G401 (cell line): Measurements from ENCODE around the gene KRCC1. TPM values are rescaled to one million over a fixed set of nuclear protein-coding genes. Genes with fewer than 3 reads are reported as not detected.
"Not testable (repeated sequence)": the region's sequence is repeated elsewhere in the genome, so short reads cannot be mapped to it uniquely, and the experiment has no call there.

Experiments
- DNase-seq: peaks from one replicate; pipeline ENCODE4 v3.0.0-alpha.2; 2015; ENCODE audit warnings: low spot score
- in situ Hi-C: cut with HindIII; loops from 2 replicates; pipeline ENCODE4 v1.10.0; 2016; ENCODE audit warnings: low sequenced_read_pairs, mixed read lengths
- total RNA-seq: library from RNA; depleted of rRNA; stranded (reverse); fragments of >200 nt; shearing (Covaris generic); gene quantifications from 2 replicates; pipeline ENCODE4 v1.2.3, GENCODE V29; 2014; rRNA removed

The KRCC1 gene
- total RNA-seq, 1 experiment from 2014 or later = 19.6 TPM

- in situ Hi-C loops = no loop called here
Measured at GRCh38 chr2:88016086-88016959, 39.3 kb downstream of the KRCC1 start, which contains the start of gene RNU2-63P. Gene RNU2-63P (minus strand): TSS chr2:88016547.

GRCh38 chr2:88011011-88011410, 44.6 kb downstream of the KRCC1 start:
- no peak for DNase-seq
- in situ Hi-C loops = no loop called here

More at GRCh38 chr2:88016086-88016959, 39.3 kb downstream of the KRCC1 start, which contains the start of gene RNU2-63P:
- DNase-seq = peak; percentile 81

DNA sequence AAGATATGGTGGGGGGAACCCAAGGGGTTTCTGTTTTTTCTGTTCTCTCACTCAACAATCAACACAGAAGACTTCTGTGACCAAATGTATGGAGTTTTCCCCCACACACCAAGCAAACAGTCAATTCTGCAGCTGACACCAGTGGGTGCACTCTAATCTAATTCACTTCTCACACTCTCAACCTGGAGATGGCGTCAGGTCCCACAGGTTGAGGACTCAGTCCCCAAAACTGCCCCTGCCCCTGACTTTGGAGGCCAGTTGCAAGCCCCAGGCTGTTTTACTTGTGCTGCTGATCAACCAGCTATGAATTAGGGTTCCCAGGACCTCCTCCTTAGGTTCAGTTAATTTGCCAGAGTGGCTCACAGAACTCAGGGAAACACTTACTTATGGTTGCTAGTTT, 45.4 kb downstream of the KRCC1 start:
- no peak for DNase-seq
- in situ Hi-C loops = no loop called here

DNA sequence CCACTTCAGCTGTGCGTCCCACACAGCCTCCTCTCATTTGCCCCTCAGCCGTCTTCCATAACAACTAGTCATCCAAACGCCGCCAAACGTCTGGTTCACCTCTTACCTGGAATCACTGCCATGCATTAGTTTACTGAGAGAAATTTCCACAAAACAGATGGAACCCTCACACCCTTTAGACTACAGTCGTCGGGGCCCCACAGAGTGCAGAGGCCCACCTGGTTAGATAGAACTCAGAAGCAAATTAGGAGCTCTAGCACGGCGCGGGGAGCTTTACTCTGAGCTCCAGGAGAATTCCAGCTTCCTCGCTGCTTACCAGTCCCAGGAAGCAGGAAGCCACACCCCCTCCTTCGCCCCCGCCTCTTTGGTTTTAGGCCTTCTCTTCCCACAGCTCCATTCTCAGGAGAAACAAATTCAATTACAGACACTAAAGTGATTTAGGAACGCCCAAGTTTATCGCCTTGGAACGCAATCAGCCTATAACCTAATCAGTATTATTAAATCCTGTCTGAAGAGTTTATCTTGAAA, 48.6 kb downstream of the KRCC1 start:
- no peak for DNase-seq

DNA sequence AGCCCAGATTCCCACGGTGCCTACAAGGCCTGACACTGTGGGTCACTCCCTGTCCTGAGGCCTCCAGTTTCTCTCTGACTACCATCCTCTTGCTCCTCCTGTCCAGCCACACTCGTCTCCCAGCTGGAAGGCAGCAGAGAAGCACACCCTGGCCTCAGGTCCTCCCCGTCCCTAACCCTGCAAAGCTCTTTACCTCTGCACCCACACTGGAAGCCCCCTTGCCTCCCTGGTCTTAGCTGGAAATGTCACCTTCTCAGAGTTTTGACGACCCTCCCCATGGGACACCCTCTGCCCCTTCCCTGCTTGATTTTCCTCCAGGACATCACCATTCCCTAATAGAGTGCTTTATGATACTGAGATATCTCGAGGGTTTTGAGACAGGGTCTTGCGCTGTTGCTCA, 49.8 kb downstream of the KRCC1 start:
- in situ Hi-C loops = no loop called here

More for the DNA sequence above, 48.6 kb downstream of the KRCC1 start:
- in situ Hi-C loops = no loop called here

DNA sequence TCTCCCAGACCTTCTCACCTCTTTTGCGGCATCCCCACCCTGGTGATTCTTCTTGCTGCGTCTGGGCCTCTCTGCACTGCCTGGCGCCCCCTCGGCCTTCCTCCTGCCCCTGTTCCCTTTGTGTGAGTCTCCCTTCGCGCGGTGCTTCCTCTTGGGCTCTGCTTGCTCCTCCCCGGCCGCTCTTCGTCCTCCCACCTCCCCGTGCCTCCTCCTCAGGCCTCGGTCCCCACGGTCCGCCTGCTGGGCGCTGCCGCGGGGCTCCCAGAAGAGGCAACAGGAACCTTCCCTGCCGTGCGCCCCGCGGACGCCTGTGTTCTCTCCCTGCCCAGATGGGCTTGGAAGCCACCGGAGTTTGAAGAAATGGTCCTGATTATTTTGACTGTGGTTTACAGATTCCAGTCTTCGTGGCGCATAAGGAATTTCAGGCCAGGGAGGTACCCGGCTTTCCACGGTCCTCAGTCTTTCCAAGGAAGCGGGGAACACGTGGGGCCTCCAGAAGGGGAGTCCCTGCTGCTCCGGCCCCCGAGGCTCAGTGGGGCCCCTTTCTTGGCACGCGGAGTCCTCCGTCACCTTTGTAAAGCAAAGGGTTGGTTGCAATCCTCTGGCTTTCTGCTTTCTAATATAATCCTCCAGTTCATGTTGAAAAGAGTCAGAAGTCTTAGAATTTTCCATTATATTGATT, 52.4 kb downstream of the KRCC1 start:
- in situ Hi-C loops = no loop called here
- no peak for DNase-seq

More for the DNA sequence above, 49.8 kb downstream of the KRCC1 start:
- no peak for DNase-seq

- in situ Hi-C loops = no loop called here
- DNase-seq = no peak
Measured at GRCh38 chr2:88002359-88002707, 53.2 kb downstream of the KRCC1 start.

GRCh38 chr2:88000474-88000873, 55.1 kb downstream of the KRCC1 start:
- DNase-seq, in situ Hi-C loops: not testable (repeated sequence)

DNA sequence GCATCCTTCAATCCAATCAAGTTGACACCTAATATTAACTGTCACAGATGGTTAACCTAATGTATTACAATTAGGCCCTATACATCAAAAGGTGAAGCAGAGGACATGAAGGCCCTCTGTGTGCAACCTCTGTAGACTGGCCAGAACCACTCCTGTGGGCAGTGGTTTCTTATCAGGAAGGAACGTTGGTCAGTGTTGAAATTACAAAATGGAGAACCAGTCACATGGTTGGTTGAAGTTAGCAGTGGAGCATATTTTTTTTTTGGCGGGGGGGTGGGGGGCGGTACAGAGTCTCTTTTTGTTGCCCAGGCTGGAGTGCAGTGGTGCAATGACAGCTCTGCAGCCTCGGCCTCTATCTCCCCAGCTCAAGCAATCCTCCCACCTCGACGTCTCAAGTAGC, 59.0 kb downstream of the KRCC1 start:
- in situ Hi-C loops = no loop called here
- no peak for DNase-seq

DNA sequence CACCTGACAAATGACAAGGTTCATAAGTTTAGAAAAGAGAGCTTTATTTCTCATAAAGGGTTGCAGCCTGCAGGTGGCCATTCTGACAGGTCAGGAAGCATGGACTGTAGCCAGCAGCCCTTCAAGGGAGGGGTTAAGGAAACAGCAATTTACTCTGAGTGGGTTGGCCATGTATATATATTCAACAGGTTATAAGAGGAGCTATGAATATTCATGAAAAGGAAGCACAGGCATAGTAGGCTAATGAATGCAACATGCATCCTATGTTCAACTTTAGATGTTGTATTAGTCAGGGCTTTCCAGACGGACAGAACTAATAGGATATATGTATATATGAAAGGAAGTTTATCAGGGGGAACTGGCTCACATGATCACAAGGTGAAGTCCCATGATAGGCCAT, 59.8 kb downstream of the KRCC1 start:
- in situ Hi-C loops = no loop called here
- no peak for DNase-seq

GRCh38 chr2:87994304-87994850, 61.2 kb downstream of the KRCC1 start:
- in situ Hi-C loops = not testable (repeated sequence)

DNA sequence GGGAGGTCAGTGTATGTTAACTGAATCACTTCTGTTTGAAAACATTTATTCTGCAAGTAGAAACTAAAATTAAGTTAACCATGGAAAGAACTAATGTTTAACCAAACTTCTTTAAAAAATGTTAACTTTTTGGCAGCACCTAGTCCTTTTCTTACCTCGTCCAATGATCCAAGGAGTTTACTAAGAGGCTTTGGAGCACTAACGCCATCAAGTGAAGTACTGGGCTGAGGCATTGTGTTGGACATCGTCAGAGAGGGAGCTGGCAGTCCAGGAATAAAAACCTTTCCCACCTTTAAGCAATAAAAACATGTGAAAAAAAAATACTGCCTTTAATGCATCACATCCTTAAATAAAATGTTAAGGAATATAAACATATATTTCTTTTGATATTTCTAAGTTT, 63.0 kb downstream of the KRCC1 start:
- in situ Hi-C loops = not testable (repeated sequence)

More at GRCh38 chr2:87994304-87994850, 61.2 kb downstream of the KRCC1 start:
- not testable (repeated sequence) for DNase-seq

GRCh38 chr2:87987473-87987872, 68.1 kb downstream of the KRCC1 start:
- DNase-seq, in situ Hi-C loops: not testable (repeated sequence)

More for the DNA sequence above, 63.0 kb downstream of the KRCC1 start:
- DNase-seq = not testable (repeated sequence)

DNA sequence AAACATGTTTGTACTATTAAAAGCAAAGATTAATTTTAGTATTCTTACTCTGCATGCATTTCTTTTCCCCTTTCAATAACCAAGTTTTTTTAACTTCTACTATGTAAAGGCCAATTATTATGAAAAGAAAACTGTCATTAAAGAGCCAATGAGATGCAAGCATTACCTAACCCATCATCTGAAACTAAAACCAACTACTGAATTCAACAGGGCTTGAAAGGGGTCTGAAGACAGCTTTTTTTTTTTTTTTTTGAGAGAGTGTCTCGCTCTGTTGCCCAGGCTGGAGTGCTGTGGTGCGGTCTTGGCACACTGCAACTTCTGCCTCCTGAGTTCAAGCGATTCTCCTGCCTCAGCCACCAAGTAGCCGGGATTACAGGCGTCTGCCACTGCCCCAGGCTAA, 69.7 kb downstream of the KRCC1 start:
- in situ Hi-C loops, DNase-seq: not testable (repeated sequence)

GRCh38 chr2:87981182-87981581, 74.4 kb downstream of the KRCC1 start:
- DNase-seq, in situ Hi-C loops: not testable (repeated sequence)

Other genes starting within 250 kb of the KRCC1 start
- gene RGPD2, start 230.0 kb downstream of the KRCC1 start, total RNA-seq = not detected in 2 replicates
- not detected in 2 replicates for gene RNU2-63P, start 39.2 kb downstream of the KRCC1 start, total RNA-seq
- not detected in 2 replicates for gene SMYD1, start 12.0 kb upstream of the KRCC1 start, total RNA-seq
- gene FABP1, start 72.3 kb upstream of the KRCC1 start, total RNA-seq = not detected in 2 replicates
- gene THNSL2, start 114.6 kb upstream of the KRCC1 start, total RNA-seq = not detected in 2 replicates